Ammon's horn (tissue), 1 donor: ENCODE data around the gene FECH.
A peak's percentile ranks its signal among the peaks of the same experiment; 100 is the strongest.
"Not testable (repeated sequence)": the region's sequence is repeated elsewhere in the genome, so short reads cannot be mapped to it uniquely, and the experiment has no call there.

ENCODE experiments used
- DNase-seq: peaks from one replicate; pipeline ENCODE4 v3.0.0-alpha.2; 2016; ENCODE audit warnings: low spot score

FECH gene

GRCh38 chr18:57586251-57587049, at the start of gene FECH:
FECH (minus strand) TSS chr18:57586702; CDS start chr18:57586620, 82 bp downstream.
- peak; percentile 89 for DNase-seq

GRCh38 chr18:57635003-57635822, 48.7 kb upstream of the FECH start:
- no peak for DNase-seq

DNA sequence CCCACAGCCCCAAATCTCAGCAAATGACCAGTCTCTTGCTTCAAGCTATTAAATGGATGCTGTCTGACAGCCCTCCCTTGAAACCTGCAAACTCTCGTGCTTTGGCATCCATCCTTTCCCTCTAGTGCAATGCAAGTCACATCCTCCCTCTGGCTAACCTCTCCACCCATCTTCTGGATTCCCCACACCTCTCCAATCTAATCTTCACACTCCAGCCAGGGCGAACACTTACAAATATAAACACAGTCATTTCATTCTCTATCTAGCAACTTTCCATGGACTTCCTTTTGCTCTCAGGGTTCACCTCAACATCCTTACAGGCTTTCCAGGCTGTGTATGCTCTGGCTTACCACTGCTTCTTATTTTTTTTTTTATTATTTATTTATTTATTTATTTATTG, 45.2 kb upstream of the FECH start:
- DNase-seq, result no peak

DNA sequence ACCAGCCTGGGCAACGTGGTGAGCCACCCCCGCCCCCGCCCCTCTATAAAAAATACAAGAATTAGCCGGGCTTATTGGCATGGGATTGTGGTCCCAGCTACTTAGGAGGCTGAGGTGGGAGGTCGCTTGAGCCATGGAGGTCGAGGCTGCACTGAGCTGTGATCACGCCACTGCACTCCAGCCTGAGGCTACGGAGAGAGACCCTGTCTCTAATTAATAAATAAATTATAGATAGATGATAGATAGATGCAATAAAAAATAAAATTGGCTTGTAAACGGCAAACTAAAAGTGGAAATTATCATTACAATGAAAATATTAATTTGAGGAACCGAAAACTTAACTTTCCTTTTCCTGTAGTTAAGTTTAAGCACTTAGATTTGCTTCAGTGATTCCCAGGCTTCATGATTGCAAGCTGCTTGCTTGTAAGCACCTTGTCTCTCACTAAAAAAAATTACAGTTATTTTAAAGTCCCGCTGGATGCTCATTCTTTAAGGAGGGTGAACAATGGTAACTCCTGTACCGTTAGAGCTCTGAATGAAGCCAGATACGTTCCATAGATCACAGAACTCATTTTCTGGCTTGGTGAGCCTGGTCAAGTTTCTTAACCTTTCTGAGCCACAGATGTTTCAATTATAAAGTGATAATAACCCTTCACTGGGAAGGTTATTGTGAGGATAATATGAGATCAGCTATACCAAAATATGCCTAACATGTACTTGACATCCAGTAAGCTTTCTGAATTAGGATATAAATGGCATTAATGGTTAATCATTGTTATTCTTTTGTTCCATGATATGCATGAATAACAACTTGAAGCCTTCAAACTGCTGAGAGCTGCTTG, 44.5 kb upstream of the FECH start:
- DNase-seq, result no peak

DNA sequence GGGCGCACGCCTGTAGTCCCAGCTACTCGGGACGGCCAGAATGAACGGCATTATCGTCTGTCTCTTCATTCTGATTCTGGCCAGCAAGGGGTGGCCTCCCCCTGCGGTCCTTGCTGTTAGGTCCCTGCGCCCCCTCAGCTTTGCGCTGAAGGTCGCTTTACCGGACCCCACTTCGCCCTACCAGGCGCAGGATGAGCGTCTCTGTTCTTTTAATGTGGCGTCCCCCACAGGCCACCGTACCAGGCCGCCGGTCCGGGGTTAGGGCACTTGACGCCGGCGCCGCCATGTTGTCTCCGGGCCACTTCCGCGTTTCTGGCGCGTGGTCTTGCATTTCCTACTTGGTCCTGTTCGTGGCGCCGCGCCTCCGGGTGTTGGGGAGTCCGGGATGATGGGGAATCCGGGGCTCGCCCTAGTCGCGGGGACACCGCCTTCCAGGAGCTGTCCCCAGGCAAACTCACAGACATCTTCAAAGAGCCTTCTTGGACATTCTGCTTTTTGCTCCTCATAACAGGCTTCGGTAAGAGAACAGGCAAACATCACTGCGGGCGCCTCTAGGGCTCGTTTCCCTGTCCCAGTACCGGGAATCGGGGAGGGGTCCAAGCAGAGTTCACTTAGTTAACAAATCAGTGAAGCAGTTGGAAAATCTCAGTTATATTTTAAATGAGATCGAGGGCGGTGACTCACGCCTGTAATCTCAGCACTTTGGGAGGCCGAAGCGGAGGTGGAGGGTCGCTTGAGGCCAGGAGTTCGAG, 43.7 kb upstream of the FECH start:
- DNase-seq, result peak; percentile 97

DNA sequence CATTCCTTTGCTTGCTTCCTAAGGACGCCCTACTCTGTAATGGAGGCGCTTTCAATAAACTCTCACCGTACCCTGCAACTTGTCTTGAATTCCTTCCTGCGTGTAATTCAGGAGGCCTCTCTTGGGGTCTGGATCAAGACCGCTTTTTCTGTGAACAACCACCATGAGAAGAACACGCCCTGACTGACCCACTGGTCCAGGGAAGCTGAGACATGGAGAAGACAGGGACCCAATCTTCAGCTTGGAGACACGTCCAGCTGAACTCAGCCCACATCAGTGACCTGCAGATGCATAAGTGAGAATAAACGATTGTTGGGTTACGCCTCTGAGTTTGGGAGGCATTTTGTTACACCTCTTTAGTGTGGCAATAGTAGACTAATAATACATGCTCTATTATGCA, 42.9 kb upstream of the FECH start:
- DNase-seq, result no peak

GRCh38 chr18:57627488-57627887, 41.0 kb upstream of the FECH start:
- no peak for DNase-seq

GRCh38 chr18:57624988-57625387, 38.5 kb upstream of the FECH start:
- DNase-seq, result no peak

GRCh38 chr18:57621246-57621604, 34.7 kb upstream of the FECH start:
- DNase-seq, result no peak

GRCh38 chr18:57619876-57620275, 33.4 kb upstream of the FECH start:
- DNase-seq, result no peak

GRCh38 chr18:57618910-57619309, 32.4 kb upstream of the FECH start:
- no peak for DNase-seq

GRCh38 chr18:57603871-57604270, 17.4 kb upstream of the FECH start:
- no peak for DNase-seq

DNA sequence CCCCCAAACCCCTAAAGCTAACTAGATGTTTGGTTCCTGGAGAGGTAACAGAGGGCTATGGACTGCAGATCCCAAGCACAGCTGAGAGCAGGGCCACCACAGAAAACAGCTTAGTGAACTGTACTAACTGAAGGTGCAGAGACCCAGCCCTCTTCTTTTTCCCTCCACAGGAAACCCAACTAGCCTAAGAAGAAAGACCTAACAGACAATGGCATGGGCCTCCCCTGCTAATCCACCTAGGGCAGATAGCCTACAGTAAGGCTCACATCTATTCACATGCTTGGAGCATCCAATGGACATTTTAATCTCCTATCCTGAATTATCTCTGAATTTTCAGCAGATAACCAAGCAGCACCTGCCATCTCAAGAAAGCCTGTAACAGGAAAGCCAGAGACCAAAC, 8.8 kb upstream of the FECH start:
- no peak for DNase-seq

DNA sequence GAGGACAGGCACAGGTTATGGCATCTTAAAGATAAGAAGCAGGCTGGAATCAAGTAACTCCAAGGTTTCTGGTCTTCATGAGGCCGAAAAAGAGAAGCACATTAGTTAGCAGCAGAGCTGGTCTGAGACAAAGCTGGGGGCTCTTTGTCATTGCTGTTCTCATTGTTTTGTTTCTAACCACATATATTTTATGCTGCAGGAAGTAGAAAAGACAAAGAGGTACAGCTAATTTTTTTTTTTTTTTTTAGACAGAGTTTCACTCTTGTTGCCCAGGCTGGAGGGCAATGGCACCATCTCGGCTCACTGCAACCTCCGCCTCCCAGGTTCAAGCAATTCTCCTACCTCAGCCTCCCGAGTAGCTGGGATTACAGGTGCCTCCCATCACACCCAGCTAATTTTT, 6.2 kb upstream of the FECH start:
- not testable (repeated sequence) for DNase-seq

GRCh38 chr18:57589161-57589560, 2.7 kb upstream of the FECH start:
- DNase-seq, result no peak

DNA sequence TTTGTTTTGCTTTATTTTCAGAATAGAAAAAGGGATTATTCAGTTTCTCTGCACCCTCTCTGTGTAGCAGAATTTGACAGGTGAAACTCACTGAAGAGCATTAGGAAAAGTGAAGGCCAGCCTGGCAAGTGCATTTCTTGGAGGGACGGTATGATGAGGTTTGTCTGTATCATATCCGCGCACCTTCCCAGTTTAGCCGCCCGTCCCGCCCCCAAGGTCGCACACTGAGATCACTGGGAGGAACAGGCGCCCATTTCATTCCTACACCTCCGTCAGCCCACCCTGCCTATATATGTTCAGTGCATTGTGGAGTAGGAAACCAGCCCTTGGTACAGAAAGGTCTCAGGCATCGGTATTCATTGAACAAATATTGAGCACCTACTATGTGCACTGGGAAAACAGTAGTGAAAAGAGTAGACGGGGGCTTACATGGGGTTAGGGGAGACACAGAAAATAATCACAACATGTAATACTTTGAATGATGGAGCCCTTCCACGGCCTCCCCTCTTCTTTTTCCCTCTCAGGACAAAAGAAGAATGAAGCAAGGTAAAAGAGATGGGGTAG, 678 bp upstream of the FECH start:
- DNase-seq, result no peak

- peak; percentile 18 for DNase-seq
These were observed 649 bp downstream of the FECH start for GRCh38 chr18:57585855-57586250.

DNA sequence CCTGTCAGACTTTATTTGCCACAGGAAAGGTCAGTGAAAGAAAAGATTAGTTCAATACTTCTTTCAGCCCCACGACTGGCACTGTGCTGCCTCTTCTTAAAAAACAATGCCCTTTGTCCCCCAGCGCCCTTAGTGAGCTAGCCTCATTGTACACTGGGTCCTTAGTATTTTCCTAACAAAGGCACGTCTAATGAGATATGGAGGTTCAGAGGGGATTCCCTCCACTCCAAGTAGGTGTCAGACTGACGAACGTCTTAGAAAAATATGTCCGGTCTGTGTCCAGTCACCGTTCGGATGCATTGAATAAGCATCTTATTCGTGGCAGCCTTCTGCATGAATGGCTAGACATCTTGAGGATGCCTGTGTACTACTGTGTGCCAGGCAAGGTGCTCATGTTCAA, 1.1 kb downstream of the FECH start:
- DNase-seq, result peak; percentile 76

DNA sequence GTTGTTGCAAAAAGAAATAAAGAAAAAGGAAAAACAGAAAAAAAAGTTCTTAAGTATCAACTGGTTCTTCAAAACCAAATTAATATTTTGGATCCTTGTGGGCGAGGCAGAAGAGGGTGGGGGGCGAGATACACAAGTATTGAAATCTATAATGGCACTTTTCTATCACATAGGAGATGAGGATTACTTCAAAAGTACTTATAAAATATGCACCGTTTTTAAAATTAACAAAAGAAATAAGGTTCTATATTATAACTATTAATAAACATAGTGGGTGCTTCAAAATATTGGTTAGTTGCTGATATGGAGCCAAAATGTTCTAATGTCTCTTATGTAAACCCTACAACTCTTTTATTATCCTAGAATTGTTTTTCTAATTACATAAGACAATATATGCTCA, 2.1 kb downstream of the FECH start:
- no peak for DNase-seq

DNA sequence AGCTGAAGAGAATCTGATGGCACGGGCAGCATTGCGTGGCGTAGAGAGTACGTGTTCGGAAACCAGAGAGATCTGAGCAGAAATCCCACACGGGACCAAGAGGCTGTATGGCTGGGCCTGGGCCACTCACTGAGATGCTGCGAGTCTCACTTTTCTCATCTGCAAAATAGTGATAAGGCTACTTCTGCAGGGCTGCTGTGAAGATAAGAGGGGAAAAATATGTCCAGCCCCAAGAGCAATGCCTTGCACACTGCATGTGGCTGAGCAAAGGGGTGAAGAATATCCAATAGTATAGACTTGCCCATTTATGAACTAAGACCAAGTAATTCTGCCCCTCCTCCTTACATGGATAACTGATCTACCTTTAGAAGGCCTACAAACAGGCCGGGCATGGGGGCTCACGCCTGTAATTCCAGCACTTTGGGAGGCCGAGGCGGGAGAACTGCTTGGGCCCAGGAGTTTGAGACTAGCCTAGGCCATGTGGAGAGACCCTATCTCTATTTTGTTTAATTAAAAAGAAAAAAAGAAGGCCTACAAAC, 3.1 kb downstream of the FECH start:
- no peak for DNase-seq

DNA sequence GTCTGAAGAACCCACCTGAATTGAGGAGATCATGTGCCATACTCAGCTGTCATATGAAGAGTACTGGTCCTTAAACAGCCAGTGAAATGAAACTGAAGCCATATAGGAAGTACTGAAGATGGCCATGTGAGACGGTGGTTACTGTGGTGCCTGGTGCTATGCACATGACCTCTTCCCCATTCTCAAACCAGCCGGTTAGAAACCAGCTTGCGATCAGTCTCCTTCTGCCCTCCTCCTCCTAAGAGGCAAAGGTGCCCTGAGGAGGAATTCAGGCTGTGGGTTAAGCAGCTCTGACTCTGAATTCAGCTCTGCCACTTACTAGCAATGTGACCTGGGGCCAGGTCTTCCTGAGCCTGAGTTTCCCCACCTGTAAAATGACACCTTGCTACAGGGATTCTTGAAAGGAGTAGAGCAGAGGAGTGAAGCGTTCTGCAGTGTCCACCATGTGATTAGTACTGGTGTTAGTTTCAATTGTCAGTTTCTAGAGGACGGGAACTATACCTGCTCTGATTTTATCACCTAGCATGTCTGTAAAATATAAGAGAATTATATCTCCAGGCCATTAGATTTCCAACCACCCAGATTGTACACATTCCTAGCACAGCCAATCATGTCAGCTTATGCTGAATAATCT, 5.1 kb downstream of the FECH start:
- peak; percentile 73 for DNase-seq
